NCI-H524 (cell line): ENCODE data around the gene SRPK2.
"Not testable (repeated sequence)": the region's sequence is repeated elsewhere in the genome, so short reads cannot be mapped to it uniquely, and the experiment has no call there.

Experiments used
- DNase-seq, 2 experiments: peaks; one replicate each; lab custom pipeline; 2025; lab: John Stamatoyannopoulos, UW

SRPK2 gene

DNA sequence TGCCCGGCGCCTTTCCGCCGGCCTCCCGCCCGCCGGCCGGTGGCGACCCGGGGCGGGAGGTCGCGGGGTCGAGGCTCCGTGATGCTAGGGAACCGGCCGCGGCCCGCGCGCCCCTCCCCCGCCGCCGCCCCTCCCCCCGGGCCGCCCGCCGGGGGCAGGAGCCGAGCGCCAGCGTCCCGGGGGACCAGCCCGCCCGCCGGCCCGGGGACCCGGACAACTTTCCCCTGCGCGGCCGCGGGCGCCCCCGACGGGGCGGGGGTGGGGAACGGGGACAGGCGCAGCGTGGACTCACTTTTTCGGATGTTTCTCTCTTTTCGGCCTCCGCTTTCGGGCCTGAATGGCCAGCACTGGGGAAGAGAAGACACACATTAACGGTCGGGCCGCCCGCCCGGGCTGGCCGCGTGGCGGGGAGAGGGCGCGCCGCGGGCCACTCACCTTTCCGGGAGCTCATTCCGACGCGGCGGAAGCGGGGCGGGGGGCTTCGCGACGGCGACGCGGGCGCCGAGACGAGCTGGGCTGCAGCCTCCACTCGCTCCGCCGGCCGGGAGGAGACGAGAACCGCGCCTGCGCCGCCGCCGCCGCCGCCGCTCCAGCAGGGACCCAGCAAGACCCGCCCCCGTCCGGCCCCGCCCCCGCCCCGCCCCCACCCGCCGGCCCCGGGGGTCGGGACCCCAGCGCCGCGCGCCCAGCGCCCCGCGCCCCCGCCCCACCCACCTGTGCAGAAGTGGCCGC is at the start of gene SRPK2:
TSS of gene SRPK2 (minus strand) at position 566 of the 732 bp plus-strand sequence.
- peak; percentile 11 to 50 for DNase-seq

DNA sequence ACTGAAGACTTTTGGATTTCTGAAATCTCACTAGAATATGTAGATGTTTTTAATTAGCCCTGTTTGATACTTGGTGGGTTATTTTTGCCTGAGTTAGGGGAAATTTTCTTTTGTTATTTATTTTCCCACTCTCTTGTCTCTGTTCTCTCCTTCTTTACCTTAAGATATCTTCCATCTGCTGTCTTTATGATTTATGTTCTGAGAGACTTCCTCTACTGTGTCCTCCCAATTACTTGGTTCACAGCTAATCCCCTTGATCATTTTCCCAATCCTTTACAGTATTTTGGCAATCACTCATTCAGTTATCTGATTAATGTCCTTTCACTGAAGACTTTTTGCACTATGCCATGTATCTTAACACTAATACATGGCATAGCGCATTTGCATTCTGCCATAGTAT is 49.5 kb upstream of the SRPK2 start:
- no peak for DNase-seq

DNA sequence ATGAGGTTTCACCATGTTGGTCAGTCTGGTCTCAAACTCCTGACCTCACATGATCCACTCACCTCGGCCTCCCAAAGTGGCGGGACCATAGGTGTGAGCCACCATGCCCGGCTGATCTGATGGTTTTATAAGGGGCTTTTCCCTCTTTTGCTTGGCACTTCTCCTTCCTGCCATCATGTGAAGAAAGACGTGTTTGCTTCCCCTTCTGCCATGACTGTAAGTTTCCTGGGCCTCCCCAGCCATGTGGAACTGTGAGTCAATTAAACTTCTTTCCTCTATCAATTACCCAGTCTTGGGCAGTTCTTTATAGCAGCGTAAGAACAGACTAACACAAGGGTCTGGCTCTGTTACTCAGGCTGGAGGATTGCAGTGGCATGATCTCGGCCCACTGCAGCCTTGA is 48.6 kb upstream of the SRPK2 start:
- DNase-seq: not testable (repeated sequence)

DNA sequence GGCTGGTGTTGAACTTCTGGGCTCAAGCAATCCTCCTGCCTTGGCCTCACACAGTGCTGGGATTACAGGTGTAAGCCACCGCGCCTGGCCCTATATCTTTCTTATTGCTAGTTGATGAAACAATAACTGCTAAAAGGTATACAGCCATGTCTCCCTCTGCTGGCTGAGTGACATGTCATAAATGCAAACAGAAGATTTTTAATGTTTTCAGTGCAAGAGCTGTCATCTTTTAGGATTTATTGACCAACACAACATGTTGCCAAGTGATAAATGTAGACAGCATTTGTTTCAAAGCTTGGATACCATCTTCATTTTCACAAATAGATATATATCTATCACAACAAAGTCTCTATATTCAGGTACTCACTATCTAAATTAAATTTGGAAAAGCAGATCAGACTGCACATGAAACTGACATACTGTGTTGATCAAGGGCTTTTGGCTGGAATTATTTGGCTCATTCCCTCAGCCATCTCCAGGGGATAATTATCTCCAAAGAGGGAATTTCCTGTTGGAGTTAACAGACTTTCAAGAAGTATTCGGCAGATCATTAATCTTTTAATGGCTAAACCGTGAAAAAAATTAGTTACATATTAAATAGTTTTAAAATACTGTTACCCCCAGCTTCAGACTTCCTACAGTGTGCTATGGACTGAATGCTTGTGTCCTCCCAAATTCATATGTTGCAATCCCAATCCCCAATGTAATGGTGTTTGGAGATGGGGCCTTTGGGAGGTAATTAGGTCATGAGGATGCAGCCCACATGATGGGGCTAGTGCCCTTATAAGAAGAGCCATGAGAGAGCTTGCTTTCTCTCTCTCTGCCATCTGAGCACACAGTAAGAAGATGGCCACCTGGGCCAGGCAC is 41.3 kb upstream of the SRPK2 start:
- DNase-seq: peak; percentile 47 to 66

DNA sequence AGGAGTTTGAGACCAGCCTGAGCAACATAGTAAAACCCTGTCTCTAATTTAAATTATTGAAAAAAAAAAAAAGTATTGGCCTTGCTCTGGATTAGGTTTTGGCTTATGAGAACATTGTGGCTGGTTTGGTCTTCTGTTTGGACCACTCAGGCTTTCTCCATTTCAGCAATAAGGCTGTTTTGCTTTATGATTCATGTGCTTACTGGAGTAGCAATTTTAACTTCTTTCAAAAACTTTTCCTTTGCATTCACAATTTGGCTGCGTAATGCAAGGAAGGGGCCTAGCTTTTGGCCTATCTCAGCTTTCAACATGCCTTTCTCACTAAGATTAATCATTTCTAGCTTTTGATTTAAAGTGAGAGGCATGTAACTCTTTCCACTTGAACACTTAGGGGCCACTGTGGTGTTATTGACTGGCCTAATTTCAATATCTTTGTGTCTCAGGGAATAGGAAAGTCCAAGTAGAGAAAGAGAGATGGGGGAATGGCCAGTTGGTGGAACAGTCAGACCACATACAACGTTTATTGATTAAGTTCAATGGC is 38.0 kb upstream of the SRPK2 start:
- DNase-seq: no peak

DNA sequence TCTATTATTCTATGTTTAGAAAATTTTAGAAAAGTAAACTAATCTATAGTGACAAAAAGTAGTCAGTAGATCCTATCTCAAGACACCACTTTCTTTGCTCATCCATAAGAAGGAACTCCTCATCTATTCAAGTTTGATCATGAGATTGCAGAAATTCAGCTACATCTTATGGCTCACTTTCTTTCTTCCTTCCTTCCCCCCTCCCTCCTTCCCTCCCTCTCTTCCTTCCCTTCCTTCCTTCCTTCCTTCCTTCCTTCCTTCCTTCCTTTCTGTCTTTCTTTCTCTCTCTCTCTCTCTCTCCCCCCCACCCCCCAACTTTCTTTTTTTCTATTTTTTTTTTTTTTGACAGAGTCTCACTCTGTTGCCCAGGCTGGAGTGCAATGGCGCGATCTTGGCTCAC is 35.3 kb upstream of the SRPK2 start:
- no peak for DNase-seq

DNA sequence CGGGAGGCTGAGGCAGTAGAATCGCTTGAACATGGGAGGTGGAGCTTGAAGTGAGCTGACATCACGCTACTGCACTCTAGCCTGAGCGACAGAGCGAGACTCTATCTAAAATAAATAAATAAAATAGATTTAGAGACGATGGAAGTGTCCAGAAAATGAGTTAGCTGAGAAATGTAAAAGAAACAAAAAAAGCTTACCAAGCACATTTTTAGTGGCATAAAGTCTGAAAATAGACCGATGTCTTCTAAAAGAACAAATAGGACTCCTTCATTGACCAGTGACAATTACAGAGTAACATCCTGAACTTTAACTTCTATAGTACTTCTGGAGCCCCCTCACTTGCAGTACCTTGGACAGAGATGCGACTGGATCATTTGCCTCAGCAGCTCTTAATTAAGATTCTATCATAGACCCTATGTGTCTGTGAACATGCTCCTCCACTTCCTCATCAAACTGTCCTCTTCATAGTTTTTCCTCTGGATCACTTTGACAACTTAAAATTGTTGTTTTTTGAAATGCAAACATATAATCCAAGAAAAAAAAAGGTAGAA is 25.2 kb upstream of the SRPK2 start:
- no peak for DNase-seq

DNA sequence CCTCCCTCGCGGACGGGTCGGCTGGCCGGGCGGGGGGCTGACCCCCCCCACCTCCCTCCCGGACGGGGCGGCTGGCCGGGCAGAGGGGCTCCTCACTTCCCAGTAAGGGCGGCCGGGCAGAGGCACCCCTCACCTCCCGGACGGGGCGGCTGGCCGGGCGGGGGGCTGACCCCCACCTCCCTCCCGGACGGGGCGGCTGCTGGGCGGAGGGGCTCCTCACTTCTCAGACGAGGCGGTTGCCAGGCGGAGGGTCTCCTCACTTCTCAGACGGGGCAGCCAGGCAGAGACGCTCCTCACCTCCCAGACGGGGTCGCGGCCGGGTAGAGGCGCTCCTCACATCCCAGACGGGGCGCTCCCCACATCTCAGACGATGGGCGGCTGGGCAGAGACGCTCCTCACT is 22.1 kb upstream of the SRPK2 start:
- not testable (repeated sequence) for DNase-seq

DNA sequence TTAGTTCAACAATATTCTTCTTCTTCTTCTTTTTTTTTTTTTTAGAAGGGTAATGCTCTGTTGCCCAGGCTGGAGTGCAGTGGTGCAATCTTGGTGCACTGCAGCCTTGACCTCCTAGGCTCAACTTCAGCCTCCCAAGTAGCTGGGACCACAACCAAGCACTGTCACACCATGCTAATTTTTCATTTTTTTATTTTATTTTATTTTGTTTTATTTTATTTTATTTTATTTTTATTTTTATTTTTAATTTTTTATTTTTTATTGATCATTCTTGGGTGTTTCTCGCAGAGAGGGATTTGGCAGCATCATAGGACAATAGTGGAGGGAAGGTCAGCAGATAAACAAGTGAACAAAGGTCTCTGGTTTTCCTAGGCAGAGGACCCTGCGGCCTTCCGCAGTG is 21.1 kb upstream of the SRPK2 start:
- DNase-seq: not testable (repeated sequence)

DNA sequence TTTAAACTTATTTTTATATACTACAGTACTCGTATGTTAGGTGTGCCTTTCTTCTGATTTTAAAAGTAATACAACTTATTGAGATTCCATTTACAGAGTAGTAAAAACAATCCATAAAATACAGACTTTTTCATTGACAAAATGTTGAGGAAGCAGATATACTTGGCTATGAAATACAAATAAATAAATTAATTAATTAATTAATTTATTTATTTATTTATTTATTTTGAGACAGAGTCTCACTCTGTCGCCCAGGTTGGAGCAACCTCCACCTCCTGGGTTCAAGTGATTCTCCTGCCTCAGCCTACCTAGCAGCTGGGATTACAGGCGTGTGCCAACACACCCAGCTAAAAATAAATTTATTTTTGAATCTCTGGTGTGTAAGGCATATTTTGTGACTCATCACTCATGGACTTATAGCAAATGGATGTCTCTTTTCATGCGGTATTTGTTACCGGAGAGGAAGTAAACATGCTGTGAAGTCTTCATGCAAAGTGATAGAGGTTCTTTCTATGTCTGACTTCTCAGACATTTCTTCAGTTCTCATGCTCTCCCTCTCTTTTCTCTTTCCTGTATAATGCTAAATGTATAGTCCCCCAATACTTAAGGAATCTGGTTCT is 20.2 kb upstream of the SRPK2 start:
- no peak for DNase-seq

DNA sequence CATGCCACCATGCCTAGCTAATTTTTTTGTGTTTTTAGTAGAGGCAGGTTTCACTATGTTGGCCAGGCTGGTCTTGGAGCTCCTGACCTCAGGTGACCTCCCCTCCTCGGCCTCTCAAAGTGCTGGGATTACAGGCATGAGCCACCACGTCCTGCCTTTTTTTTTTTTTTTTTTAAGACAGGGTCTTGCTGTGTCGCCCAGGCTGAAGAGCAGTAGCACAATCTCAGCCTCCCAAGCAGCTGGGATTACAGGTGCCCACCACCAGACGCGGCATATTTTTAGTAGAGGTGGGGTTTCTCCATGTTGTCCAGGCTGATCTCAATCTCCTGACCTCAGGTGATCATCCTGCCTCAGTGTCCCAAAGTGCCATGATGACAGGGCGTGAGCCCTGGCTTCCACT is 14.4 kb upstream of the SRPK2 start:
- DNase-seq: no peak

DNA sequence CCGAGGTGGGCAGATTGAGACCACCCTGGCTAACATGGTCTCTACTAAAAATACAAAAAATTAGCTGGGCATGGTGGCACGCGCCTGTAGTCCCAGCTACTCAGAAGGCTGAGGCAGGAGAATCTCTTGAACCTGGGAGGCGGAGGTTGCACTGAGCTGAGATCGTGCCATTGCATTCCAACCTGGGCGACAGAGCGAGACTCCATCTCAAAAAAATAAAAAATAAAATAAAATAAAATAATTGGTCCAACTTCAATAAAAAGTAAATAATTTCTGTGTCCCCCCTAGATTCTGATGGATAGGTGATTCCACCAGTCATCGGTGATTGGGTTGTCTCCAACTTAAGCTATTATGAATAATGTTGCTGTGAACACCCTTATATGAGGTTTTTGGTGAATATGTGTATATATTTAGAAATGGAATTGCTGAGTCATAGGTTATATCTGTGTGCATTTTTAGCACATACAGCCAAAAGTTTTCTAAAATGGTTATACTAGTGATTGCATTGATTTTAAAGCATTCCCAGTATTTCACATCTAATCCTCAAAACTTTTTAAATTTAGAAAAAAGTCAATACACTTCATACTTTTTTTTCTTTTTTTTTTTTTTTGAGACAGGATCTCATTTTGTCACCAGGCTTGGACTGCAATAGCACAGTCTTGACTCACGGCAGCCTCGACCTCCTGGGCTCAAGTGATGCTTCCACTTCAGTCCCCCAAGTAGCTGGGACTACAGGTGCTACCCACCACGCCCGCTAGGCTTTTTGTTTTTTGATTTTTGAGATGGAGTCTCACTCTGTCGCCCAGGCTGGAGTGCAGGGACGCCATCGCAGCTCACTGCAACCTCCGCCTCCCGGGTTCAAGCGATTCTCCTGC is 13.7 kb upstream of the SRPK2 start:
- no peak for DNase-seq

DNA sequence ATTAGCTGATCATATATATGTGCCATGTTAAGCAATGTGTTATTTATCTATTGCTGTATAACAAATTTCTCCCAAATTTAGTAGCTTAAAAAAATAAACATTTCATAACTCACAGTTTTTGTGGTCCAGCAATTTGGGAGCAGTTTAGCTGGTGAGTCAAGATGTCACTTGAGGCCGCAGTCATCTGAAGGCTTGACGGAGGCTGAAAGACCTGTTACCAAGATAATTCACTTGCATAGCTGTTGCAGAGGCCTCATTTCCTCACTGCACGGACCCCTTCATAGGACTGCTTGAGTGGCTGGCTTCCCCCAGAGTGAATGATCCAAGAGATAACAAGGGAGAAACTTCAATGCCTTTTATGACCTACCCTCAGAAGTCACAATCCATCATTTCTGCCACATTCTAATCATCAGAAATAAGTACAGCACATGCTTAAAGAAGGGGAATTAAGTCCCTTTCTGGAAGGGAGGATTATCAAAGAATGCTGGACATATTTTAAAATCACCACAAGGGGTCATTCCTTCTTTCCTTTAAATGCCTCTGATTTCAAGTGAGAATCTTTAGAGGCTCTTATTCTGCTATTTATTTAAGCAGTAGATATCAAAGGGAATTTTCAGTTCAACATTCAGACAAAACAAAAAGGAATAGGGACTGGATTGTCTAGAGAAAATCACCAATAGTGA is 10.5 kb upstream of the SRPK2 start:
- peak; percentile 2 to 50 for DNase-seq

DNA sequence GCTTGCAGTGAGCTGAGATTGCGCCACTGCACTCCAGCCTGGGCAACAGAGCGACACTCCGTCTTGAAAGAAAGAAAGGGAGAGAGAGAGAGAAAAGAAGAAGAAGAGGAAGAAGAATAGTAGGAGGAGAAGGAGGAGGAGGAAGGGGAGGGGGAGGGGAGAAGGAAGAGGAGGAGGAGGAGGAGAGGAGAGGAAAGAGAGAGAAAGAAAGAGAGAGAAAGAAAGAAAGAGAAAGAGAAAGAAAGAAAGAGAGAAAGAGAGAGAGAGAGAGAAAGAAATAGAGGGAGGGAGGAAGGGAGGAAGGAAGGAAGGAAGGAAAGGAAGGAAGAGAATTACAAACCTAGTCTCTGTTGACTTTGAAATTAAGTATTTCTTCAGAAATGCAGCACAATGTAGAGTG is 7.8 kb upstream of the SRPK2 start:
- no peak for DNase-seq

DNA sequence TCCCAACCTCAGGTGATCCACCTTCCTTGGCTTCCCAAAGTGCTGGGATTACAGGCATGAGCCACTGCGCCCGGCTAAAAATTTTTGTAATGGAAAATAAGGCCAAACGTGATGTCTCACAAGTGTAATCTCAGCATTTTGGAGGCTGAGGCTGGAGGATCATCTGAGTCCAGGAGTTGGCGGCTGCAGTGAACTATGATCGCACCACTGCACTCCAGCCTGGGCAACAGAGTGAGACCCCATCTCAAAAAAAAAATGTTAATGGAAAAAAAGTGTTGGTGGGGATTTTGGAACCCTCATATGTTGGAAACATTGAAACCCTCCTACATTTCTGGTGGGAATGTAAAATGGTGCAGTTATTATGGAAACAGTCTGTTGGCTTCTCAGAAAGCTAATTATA is 2.7 kb upstream of the SRPK2 start:
- DNase-seq: no peak

DNA sequence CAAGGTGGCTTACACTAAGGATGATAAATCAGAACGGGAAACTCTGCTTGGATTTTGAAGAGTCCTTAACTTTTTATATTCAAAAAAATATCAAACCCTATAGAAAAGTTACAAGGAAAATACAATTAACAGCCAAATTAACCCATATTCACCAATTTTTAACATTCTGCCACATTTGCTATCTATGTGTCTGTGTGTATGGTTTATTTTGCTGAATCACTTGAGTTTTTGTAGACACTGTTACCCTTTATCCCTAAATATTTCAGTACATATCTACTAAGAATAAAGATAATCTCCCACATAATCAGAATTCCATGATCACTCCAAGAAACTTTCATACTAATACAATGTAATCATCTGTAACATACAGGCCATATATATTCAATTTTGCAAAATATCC is 1.2 kb upstream of the SRPK2 start:
- DNase-seq: no peak

DNA sequence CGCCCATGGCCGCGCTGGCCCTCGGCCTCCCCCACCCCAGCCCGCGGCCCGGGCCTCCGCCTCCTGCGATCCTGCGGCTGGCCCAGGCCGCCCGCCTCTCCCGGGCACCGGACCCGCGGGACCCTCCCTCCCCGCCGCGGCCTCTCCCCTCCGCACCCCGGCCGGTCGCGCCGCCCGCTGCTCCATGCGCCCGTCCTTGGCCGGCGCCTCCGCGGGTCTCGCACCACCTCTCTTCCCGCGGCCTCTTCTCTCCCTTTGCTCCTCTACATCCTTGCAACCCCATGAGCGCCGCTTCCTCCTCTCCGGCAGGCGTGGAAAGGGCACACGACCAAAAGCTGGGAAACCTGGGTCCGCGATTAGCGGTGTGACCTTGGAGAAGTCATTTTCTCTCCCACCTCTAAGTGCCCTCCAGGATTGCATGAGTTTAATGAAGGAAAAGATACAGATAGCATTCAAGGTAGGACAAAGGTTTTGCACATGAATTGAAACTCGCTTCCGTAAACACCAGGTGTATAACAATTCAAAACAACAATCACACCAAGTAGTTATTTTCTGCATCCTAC is 448 bp upstream of the SRPK2 start:
- peak; percentile 1 to 42 for DNase-seq

DNA sequence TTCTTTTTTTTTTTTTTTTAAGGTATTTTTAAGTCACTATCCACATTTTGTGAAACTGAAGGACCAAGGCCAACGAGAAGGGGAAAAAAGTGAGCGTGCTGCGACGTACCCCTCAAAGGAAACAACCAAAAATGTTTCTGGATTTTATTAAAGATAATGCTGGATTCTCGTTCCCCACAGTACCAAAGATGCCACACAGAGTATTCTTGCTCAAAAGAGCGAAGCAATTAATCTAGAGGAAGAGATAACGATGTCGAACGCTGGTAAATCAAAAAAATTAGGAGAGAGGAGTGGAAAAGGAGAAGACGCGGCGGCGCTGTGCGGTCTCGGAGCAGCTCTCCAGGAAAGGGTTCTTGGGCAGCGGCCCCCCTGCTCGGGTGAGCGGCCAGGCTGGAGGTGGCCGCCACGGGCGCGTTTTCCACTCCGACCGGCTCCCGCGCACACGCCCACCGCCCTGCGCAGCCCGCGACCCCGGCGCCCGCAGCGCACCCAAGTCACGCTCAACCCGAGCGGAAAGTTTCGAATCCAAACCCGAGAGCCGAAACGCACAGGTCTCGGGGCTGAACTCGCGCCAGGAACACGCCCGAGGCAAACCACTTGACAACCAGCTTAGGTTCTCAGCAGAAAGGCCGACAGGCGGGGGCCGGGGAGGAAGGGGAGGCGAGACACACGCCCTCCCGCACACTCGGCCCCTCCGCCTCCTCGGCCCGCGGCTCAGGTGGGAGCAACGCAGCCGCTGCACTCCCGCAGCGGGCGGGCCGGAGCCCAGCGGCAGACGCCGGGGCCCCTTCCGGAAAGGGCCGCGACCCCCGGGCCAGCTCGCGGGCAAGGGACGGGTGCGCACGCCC is 989 bp downstream of the SRPK2 start:
- peak; percentile 24 to 71 for DNase-seq

DNA sequence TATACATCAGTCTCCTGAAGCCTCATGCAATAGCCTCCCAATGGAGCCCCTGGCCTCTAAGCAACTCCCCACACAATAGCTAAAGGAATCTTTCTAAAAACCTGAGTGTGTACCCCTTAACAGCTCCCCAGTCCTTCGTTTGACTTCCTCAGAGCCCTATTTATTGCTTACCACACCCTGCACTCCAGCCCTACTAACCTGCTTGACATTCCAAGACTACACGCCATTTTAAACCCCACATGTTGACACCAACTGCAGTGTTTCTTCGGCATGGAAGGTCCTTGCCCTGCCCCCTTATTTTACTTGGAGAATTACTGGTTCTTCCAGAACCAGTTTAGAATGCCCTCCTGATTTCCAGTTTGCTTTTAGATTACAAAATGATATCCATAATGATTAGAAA is 10.8 kb downstream of the SRPK2 start:
- no peak for DNase-seq
